Left ventricle myocardium inferior (tissue), 1 donor: ENCODE results near the gene ANTXR1. TPM values are rescaled to one million over a fixed set of nuclear protein-coding genes. Genes with fewer than 3 reads are reported as not detected.

Source experiments
- DNase-seq: peaks from one replicate; pipeline ENCODE4 v3.0.0-alpha.2; 2020
- H3K27ac ChIP-seq: fragments of 200-600 bp; replicated peaks from 2 replicates; pipeline ENCODE4 v1.8.0; 2021
- H3K27me3 ChIP-seq: fragments of 200-600 bp; 2 replicates; pipeline ENCODE4 v1.8.0; 2021; ENCODE audit warnings: low read depth
- H3K36me3 ChIP-seq: fragments of 200-600 bp; 2 replicates; pipeline ENCODE4 v1.8.0; 2021
- H3K4me1 ChIP-seq: fragments of 200-600 bp; 2 replicates; pipeline ENCODE4 v1.8.0; 2021
- H3K4me3 ChIP-seq: fragments of 200-600 bp; 2 replicates; pipeline ENCODE4 v1.8.0; 2021; ENCODE audit warnings: mild to moderate bottlenecking, moderate library complexity
- H3K9me3 ChIP-seq: fragments of 200-600 bp; replicated peaks from 2 replicates; pipeline ENCODE4 v1.8.0; 2021
- CTCF ChIP-seq: fragments of 200-600 bp; IDR thresholded peaks from 2 replicates; pipeline ENCODE4 v1.8.0; 2021; ENCODE audit warnings: antibody characterized with exemption, mild to moderate bottlenecking, borderline replicate concordance
- intact Hi-C: fragments of 100-400 bp; cut with micrococcal nuclease; formaldehyde crosslinking; loops from one replicate; pipeline ENCODE4 v1.11.0; 2022
- total RNA-seq: library from RNA; stranded (reverse); fragmentation: NEBNext Ultra II Directional; extraction: Animal tissue kit (Norgen Biotek cat#: 25700); gene quantifications from one replicate; pipeline ENCODE4 v1.2.1, GENCODE V29; 2021
- donor health status: DM: no; HTN: yes; CAD: no; lungs with severe emphysema.

The ANTXR1 gene
- total RNA-seq, 1 donor from 2014 or later, result 23.3 TPM

DNA sequence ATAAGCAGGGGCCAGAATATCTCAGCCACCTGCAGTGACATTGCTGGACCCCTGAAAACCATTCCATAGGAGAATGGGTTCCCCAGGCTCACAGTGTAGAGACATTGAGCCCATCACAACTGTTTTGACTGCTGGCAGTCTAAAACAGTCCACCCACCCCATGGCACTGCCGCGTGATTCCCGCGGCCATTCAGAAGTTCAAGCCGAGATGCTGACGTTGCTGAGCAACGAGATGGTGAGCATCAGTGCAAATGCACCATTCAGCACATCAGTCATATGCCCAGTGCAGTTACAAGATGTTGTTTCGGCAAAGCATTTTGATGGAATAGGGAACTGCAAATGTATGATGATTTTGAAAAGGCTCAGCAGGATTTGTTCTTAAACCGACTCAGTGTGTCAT lies 234.6 kb downstream of the ANTXR1 start:
- Histone ChIP-seq H3K27ac (no peak overlapping the region), H3K9me3 (no peaks in the 10 kb centered on the region), H3K4me3 (no peak overlapping the region), H3K4me1 (no peaks in the 10 kb centered on the region), H3K36me3 (peaks cover 4% of the 10 kb centered on the region), H3K27me3 (no peaks in the 10 kb centered on the region)
- intact Hi-C loops, result no loop called here
- DNase-seq, result no peak
- no peak for TF ChIP-seq CTCF

- H3K36me3 ChIP-seq, result peaks cover 4% of the 10 kb centered on the region
- peaks cover 3% of the 10 kb centered on the region for H3K4me1 ChIP-seq
- H3K4me3 ChIP-seq, result no peak overlapping the region
- no peaks in the 10 kb centered on the region for H3K9me3 ChIP-seq
- intact Hi-C loops, result no loop called here
- no peaks in the 10 kb centered on the region for H3K27me3 ChIP-seq
- no peak for DNase-seq
- no peak for TF ChIP-seq CTCF
- H3K27ac ChIP-seq, result no peak overlapping the region
These were observed 235.3 kb downstream of the ANTXR1 start for GRCh38 chr2:69248232-69248631.

GRCh38 chr2:69250981-69251380 lies 238.0 kb downstream of the ANTXR1 start:
- Histone ChIP-seq H3K4me3 (no peak overlapping the region), H3K4me1 (peaks cover 18% of the 10 kb centered on the region), H3K36me3 (peaks cover 4% of the 10 kb centered on the region), H3K9me3 (no peaks in the 10 kb centered on the region), H3K27ac (no peak overlapping the region), H3K27me3 (no peaks in the 10 kb centered on the region)
- no peak for DNase-seq
- intact Hi-C loops, result no loop called here
- TF ChIP-seq CTCF, result no peak

- Histone ChIP-seq H3K27me3 (no peaks in the 10 kb centered on the region), H3K36me3 (no peaks in the 10 kb centered on the region), H3K4me3 (no peak overlapping the region), H3K4me1 (peaks cover 18% of the 10 kb centered on the region), H3K27ac (no peak overlapping the region), H3K9me3 (no peaks in the 10 kb centered on the region)
- no peak for DNase-seq
- intact Hi-C loops, result no loop called here
- no peak for TF ChIP-seq CTCF
These were observed 239.0 kb downstream of the ANTXR1 start for GRCh38 chr2:69251943-69252342.

DNA sequence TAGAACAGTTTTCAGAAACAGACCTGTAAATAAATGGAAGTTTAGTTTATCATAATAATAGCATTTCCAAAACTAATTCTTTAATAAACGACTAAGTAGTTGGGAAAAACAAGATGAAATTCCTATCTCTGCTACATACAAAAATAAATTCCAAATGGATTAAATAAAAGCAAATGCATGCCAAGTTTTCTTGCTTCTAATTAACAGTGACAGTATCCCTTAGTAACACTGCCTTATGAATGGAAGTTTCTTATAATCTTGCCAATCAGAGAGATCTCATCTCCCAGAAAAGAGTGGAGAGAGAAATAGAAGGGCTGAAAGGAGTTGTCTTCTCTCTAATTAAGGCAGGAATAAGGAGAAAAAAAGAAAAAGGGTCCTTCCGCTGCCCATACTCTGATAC lies 240.1 kb downstream of the ANTXR1 start:
- H3K27me3 ChIP-seq, result no peaks in the 10 kb centered on the region
- DNase-seq, result no peak
- H3K36me3 ChIP-seq, result no peaks in the 10 kb centered on the region
- intact Hi-C loops, result no loop called here
- H3K4me3 ChIP-seq, result no peak overlapping the region
- no peak for TF ChIP-seq CTCF
- peaks cover 10% of the 10 kb centered on the region for H3K9me3 ChIP-seq
- peaks cover 18% of the 10 kb centered on the region for H3K4me1 ChIP-seq
- peak overlapping the region; percentile 29 for H3K27ac ChIP-seq
